MM.1S (cell line): ENCODE results near the gene CDH20.

Source experiments
- EZH2 ChIP-seq: fragments of 300-600 bp; sonication (generic); optimal IDR thresholded peaks from 2 replicates; pipeline ENCODE3; 2017; ENCODE audit warnings: low read depth, mild to moderate bottlenecking, antibody characterized with exemption, low read length, mixed read lengths
- TF ChIP-seq, protein P1 (sequence below): fragments of 300-600 bp; sonication (generic); IDR thresholded peaks from 2 replicates; pipeline ENCODE4 v1.5.1; 2016; ENCODE audit warnings: antibody characterized with exemption, low read length, mixed read lengths

DNA sequence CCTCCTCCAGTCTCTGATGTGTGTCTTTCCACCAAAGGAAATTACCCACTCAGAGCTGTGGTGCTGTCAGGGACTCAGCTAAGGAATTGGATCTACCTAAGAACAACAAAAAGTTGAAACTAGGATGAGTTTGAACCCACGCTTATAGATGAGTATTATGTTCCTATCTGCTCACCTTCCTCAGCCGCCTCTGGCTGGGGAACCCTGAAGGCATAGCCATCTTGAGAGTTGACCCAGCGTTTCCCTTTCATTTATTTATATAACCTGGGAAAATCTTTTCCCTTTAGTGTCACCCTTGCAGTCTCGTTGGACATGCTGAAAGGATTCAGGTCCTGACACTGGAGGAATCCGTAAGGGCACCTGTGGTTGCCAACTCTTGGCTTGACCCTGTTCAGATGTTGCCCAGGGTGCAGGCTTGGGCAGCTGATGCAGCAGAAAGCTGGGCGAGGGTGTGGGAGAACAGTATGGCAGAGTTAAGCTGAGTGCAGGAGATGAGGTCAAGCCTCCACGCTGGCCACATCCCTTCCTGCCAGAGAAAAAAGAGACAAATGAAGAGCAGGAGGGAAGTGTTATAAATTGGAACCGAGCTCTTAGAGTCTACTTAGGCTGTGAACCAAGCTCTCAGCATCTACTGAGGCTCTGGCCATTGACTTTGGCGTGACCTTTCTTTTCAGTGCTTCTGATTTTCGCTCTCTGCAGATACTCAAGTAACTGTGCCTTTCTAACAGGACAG, 1.9 kb downstream of the CDH20 start:
- TF ChIP-seq, protein P1, sequence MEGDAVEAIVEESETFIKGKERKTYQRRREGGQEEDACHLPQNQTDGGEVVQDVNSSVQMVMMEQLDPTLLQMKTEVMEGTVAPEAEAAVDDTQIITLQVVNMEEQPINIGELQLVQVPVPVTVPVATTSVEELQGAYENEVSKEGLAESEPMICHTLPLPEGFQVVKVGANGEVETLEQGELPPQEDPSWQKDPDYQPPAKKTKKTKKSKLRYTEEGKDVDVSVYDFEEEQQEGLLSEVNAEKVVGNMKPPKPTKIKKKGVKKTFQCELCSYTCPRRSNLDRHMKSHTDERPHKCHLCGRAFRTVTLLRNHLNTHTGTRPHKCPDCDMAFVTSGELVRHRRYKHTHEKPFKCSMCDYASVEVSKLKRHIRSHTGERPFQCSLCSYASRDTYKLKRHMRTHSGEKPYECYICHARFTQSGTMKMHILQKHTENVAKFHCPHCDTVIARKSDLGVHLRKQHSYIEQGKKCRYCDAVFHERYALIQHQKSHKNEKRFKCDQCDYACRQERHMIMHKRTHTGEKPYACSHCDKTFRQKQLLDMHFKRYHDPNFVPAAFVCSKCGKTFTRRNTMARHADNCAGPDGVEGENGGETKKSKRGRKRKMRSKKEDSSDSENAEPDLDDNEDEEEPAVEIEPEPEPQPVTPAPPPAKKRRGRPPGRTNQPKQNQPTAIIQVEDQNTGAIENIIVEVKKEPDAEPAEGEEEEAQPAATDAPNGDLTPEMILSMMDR, result no peak
- no peak for TF ChIP-seq EZH2
